ENCODE data around the gene NDUFV3. TPM values are rescaled to one million over a fixed set of nuclear protein-coding genes. Genes with fewer than 3 reads are reported as not detected.

NDUFV3 gene
- total and polyA plus RNA-seq, 12 donors = 25.9 to 63.7 (median 52.2) TPM

- WGBS, 2 donors = 75 to 80% methylated on average over 4 to 5 of the region's 6 CpGs
- no peaks in the 10 kb centered on the region for H3K27me3 ChIP-seq
- ATAC-seq (no peak), DNase-seq (no peak)
- TF ChIP-seq, protein P1, sequence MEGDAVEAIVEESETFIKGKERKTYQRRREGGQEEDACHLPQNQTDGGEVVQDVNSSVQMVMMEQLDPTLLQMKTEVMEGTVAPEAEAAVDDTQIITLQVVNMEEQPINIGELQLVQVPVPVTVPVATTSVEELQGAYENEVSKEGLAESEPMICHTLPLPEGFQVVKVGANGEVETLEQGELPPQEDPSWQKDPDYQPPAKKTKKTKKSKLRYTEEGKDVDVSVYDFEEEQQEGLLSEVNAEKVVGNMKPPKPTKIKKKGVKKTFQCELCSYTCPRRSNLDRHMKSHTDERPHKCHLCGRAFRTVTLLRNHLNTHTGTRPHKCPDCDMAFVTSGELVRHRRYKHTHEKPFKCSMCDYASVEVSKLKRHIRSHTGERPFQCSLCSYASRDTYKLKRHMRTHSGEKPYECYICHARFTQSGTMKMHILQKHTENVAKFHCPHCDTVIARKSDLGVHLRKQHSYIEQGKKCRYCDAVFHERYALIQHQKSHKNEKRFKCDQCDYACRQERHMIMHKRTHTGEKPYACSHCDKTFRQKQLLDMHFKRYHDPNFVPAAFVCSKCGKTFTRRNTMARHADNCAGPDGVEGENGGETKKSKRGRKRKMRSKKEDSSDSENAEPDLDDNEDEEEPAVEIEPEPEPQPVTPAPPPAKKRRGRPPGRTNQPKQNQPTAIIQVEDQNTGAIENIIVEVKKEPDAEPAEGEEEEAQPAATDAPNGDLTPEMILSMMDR (IDR thresholded peaks at IDR 0.05) = no peak
- H3K27ac ChIP-seq = no peak overlapping the region
- no peaks in the 10 kb centered on the region for H3K9me3 ChIP-seq
- H3K36me3 ChIP-seq = no peaks in the 10 kb centered on the region
- intact Hi-C loops (cut with DNase I) = no loop called here
- H3K4me3 ChIP-seq = no peak overlapping the region
- no peaks in the 10 kb centered on the region for H3K4me1 ChIP-seq
Measured at GRCh38 chr21:42962380-42963007, 69.4 kb downstream of the NDUFV3 start.

Small RNAs within 50 kb of the gene (microRNA-seq; reads per million reads assigned to microRNA genes)
- gene MIR5692B = 0 reads per million in 2 donors

Other genes starting within 250 kb of the NDUFV3 start
- 1 to 10 TPM; 1.2 to 5.0 (median 1.9) TPM for gene PDE9A, start 239.7 kb upstream of the NDUFV3 start, total RNA-seq
- gene PDE9A, start 239.7 kb upstream of the NDUFV3 start, polyA plus RNA-seq = 1 to 10 TPM; 4.3 to 7.0 TPM
- gene WDR4, start 13.8 kb upstream of the NDUFV3 start, total RNA-seq = 1 to 10 TPM; 3.7 to 9.6 (median 4.5) TPM
- 1 to 10 TPM; 4.0 to 9.8 TPM for gene WDR4, start 13.8 kb upstream of the NDUFV3 start, polyA plus RNA-seq
- under 1 TPM in 1 of 10 donors, not detected in 9; 0.09 TPM for gene ERVH48-1, start 32.3 kb downstream of the NDUFV3 start, total RNA-seq
- under 1 TPM in 1 of 2 donors, not detected in 1; 0.03 TPM for gene ERVH48-1, start 32.3 kb downstream of the NDUFV3 start, polyA plus RNA-seq
- gene PKNOX1, start 81.3 kb downstream of the NDUFV3 start, total RNA-seq = 10 to 100 TPM in 2 of 10 donors, 1 to 10 TPM in 8; 5.0 to 11.6 (median 7.7) TPM
- 1 to 10 TPM; 5.8 to 6.0 TPM for gene PKNOX1, start 81.3 kb downstream of the NDUFV3 start, polyA plus RNA-seq
- 10 to 100 TPM in 1 of 10 donors, 1 to 10 TPM in 9; 4.0 to 17.9 (median 5.4) TPM for gene CBS, start 182.5 kb downstream of the NDUFV3 start, total RNA-seq
- 10 to 100 TPM in 1 of 2 donors, 1 to 10 TPM in 1; 4.3 to 22.1 TPM for gene CBS, start 182.5 kb downstream of the NDUFV3 start, polyA plus RNA-seq
- gene U2AF1, start 214.3 kb downstream of the NDUFV3 start, total RNA-seq = 10 to 100 TPM in 1 of 10 donors, 1 to 10 TPM in 9; 2.7 to 12.4 (median 6.3) TPM
- 10 to 100 TPM; 21.9 to 48.0 TPM for gene U2AF1, start 214.3 kb downstream of the NDUFV3 start, polyA plus RNA-seq